SK-N-MC (cell line): ENCODE data around the gene PRSS33.

Experiments
- DNase-seq: peaks from one replicate; pipeline ENCODE4 v3.0.0-alpha.2; 2011; ENCODE audit warnings: low read depth, low spot score
- H3K27ac ChIP-seq: fragments of 200-600 bp; sonication (generic); 2 replicates; pipeline ENCODE4 v1.5.1; 2016; ENCODE audit warnings: mixed run types
- H3K36me3 ChIP-seq: fragments of 200-600 bp; sonication (generic); 2 replicates; pipeline ENCODE4 v1.6.1; 2017; ENCODE audit warnings: antibody characterized with exemption, low read length, mixed read lengths; ENCODE audit not compliant: insufficient read depth
- H3K4me3 ChIP-seq: fragments of 200-600 bp; sonication (generic); 2 replicates; pipeline ENCODE4 v1.5.1; 2016
- H3K9ac ChIP-seq: fragments of 200-600 bp; sonication (generic); 2 replicates; pipeline ENCODE4 v1.8.0; 2017; ENCODE audit warnings: mixed run types, mixed read lengths; ENCODE audit not compliant: insufficient read length
- H3K9me3 ChIP-seq: fragments of 200-600 bp; sonication (generic); 2 replicates; pipeline ENCODE4 v1.6.1; 2017; ENCODE audit warnings: low read depth, mild to moderate bottlenecking, antibody characterized with exemption, low read length, moderate library complexity, mixed read lengths
- EZH2 ChIP-seq: fragments of 200-600 bp; sonication (generic); IDR thresholded peaks from one replicate; pipeline ENCODE4 v1.6.1; 2017; ENCODE audit warnings: antibody characterized with exemption
- FOXP2 ChIP-seq: optimal IDR thresholded peaks from 2 replicates; pipeline ENCODE3; 2011; ENCODE audit warnings: mild to moderate bottlenecking, moderate library complexity; ENCODE audit not compliant: insufficient read depth; ENCODE audit errors: extremely low read length, control extremely low read depth
- POLR2AphosphoS5 ChIP-seq: IDR thresholded peaks from 2 replicates; pipeline ENCODE4 v1.6.1; 2012; ENCODE audit warnings: mild to moderate bottlenecking, low read depth, low read length, borderline replicate concordance

Gene PRSS33

GRCh38 chr16:2739625-2740430 lies 47.5 kb downstream of the PRSS33 start:
- no peak for DNase-seq
- H3K9ac ChIP-seq = no peak overlapping the region
- H3K27ac ChIP-seq = no peak overlapping the region
- no peak overlapping the region for H3K4me3 ChIP-seq
- no peaks in the 10 kb centered on the region for H3K9me3 ChIP-seq
- H3K36me3 ChIP-seq = no peaks in the 10 kb centered on the region
- TF ChIP-seq POLR2AphosphoS5 = no peak
- TF ChIP-seq EZH2 = no peak
- TF ChIP-seq FOXP2 = no peak

GRCh38 chr16:2738615-2739014 lies 48.7 kb downstream of the PRSS33 start:
- no peak overlapping the region for H3K27ac ChIP-seq

GRCh38 chr16:2737895-2738418 lies 49.4 kb downstream of the PRSS33 start:
- TF ChIP-seq FOXP2 (no peak), EZH2 (no peak), POLR2AphosphoS5 (no peak)
- H3K4me3 ChIP-seq = no peak overlapping the region
- H3K9me3 ChIP-seq = no peaks in the 10 kb centered on the region
- no peak for DNase-seq
- H3K36me3 ChIP-seq = no peaks in the 10 kb centered on the region
- H3K27ac ChIP-seq = no peak overlapping the region
- H3K9ac ChIP-seq = no peak overlapping the region

More at GRCh38 chr16:2738615-2739014, 48.7 kb downstream of the PRSS33 start:
- H3K9me3 ChIP-seq = no peaks in the 10 kb centered on the region
- no peak for DNase-seq
- H3K9ac ChIP-seq = no peak overlapping the region
- no peak for TF ChIP-seq FOXP2
- no peaks in the 10 kb centered on the region for H3K36me3 ChIP-seq
- no peak overlapping the region for H3K4me3 ChIP-seq

GRCh38 chr16:2737238-2737605 lies 50.1 kb downstream of the PRSS33 start:
- no peak for TF ChIP-seq EZH2
- no peak for TF ChIP-seq FOXP2
- TF ChIP-seq POLR2AphosphoS5 = no peak
- Histone ChIP-seq H3K9me3 (no peaks in the 10 kb centered on the region), H3K9ac (no peak overlapping the region), H3K27ac (no peak overlapping the region), H3K4me3 (no peak overlapping the region), H3K36me3 (no peaks in the 10 kb centered on the region)
- DNase-seq = no peak

- no peaks in the 10 kb centered on the region for H3K36me3 ChIP-seq
- DNase-seq = no peak
- H3K27ac ChIP-seq = no peak overlapping the region
- no peaks in the 10 kb centered on the region for H3K9me3 ChIP-seq
- H3K9ac ChIP-seq = no peak overlapping the region
- TF ChIP-seq FOXP2 (no peak), POLR2AphosphoS5 (no peak), EZH2 (no peak)
- no peak overlapping the region for H3K4me3 ChIP-seq
Measured at GRCh38 chr16:2736476-2737237, 50.7 kb downstream of the PRSS33 start.

GRCh38 chr16:2734844-2735515 lies 52.4 kb downstream of the PRSS33 start:
- Histone ChIP-seq H3K27ac (no peak overlapping the region), H3K9me3 (no peaks in the 10 kb centered on the region), H3K36me3 (no peaks in the 10 kb centered on the region), H3K9ac (no peak overlapping the region), H3K4me3 (no peak overlapping the region)
- no peak for TF ChIP-seq POLR2AphosphoS5
- TF ChIP-seq EZH2 = no peak
- TF ChIP-seq FOXP2 = no peak
- DNase-seq = no peak
